ENCODE results near the gene SMIM35. TPM values are rescaled to one million over a fixed set of nuclear protein-coding genes. Genes with fewer than 3 reads are reported as not detected.
"Not testable (repeated sequence)": the region's sequence is repeated elsewhere in the genome, so short reads cannot be mapped to it uniquely, and the experiment has no call there.

Gene SMIM35
- total RNA-seq, 1 donor from 2014 or later = not detected

GRCh38 chr11:117979481-117980211 lies 107.1 kb downstream of the SMIM35 start:
- no peak for DNase-seq

- DNase-seq = no peak
These were observed 107.8 kb downstream of the SMIM35 start for GRCh38 chr11:117978991-117979390.

GRCh38 chr11:117978291-117978910 lies 108.4 kb downstream of the SMIM35 start:
- DNase-seq = not testable (repeated sequence)

GRCh38 chr11:117977612-117978264 lies 109.0 kb downstream of the SMIM35 start:
- not testable (repeated sequence) for DNase-seq

- no peak for DNase-seq
These were observed 109.7 kb downstream of the SMIM35 start for GRCh38 chr11:117977029-117977428.

GRCh38 chr11:117976445-117976844 lies 110.3 kb downstream of the SMIM35 start:
- no peak for DNase-seq

GRCh38 chr11:117973503-117973860 lies 113.3 kb downstream of the SMIM35 start:
- no peak for DNase-seq

- peak; percentile 50 for DNase-seq
These were observed 113.9 kb downstream of the SMIM35 start for GRCh38 chr11:117972629-117973502.

GRCh38 chr11:117972044-117972443 lies 114.7 kb downstream of the SMIM35 start:
- no peak for DNase-seq

GRCh38 chr11:117970400-117971024 lies 116.3 kb downstream of the SMIM35 start:
- peak; percentile 23 for DNase-seq

- DNase-seq = no peak
These were observed 117.4 kb downstream of the SMIM35 start for GRCh38 chr11:117969160-117969991.

- DNase-seq = no peak
These were observed 119.9 kb downstream of the SMIM35 start for GRCh38 chr11:117966908-117967307.

GRCh38 chr11:117962826-117963225 lies 123.9 kb downstream of the SMIM35 start:
- no peak for DNase-seq

- DNase-seq = no peak
These were observed 124.9 kb downstream of the SMIM35 start for GRCh38 chr11:117961896-117962295.

GRCh38 chr11:117960406-117960805 lies 126.4 kb downstream of the SMIM35 start:
- no peak for DNase-seq

- no peak for DNase-seq
These were observed 127.2 kb downstream of the SMIM35 start for GRCh38 chr11:117959438-117960149.

- no peak for DNase-seq
These were observed 127.8 kb downstream of the SMIM35 start for GRCh38 chr11:117958949-117959348.
